Activated CD4-positive, alpha-beta T cell treated with anti-CD3 and anti-CD28 coated beads for 4 hours (primary cell): ENCODE data around the gene TSPEAR.
A peak's percentile ranks its signal among the peaks of the same experiment; 100 is the strongest.
"Not testable (repeated sequence)": the region's sequence is repeated elsewhere in the genome, so short reads cannot be mapped to it uniquely, and the experiment has no call there.

Experiments used
- DNase-seq, 2 donors: peaks; one replicate each; pipeline ENCODE4 v3.0.0-alpha.2; 2020

TSPEAR gene

GRCh38 chr21:44623575-44623974 is 87.8 kb downstream of the TSPEAR start:
- no peak for DNase-seq

- no peak for DNase-seq
Observed at GRCh38 chr21:44619886-44620285, 91.5 kb downstream of the TSPEAR start.

GRCh38 chr21:44618909-44619308 is 92.5 kb downstream of the TSPEAR start:
- peak; percentile 57 to 66 for DNase-seq

GRCh38 chr21:44618504-44618903 is 92.9 kb downstream of the TSPEAR start:
- no peak for DNase-seq

GRCh38 chr21:44617071-44617501 is 94.3 kb downstream of the TSPEAR start:
- DNase-seq = no peak

- no peak for DNase-seq
Observed at GRCh38 chr21:44616591-44616926, 94.8 kb downstream of the TSPEAR start.

- DNase-seq = no peak
Observed at GRCh38 chr21:44615911-44616590, 95.3 kb downstream of the TSPEAR start.

GRCh38 chr21:44615466-44615865 is 95.9 kb downstream of the TSPEAR start:
- DNase-seq = no peak

- no peak for DNase-seq
Observed at GRCh38 chr21:44614961-44615391, 96.4 kb downstream of the TSPEAR start.

- no peak for DNase-seq
Observed at GRCh38 chr21:44614161-44614631, 97.2 kb downstream of the TSPEAR start.

GRCh38 chr21:44613386-44614155 is 97.8 kb downstream of the TSPEAR start:
- DNase-seq = no peak

- no peak for DNase-seq
Observed at GRCh38 chr21:44612669-44613229, 98.6 kb downstream of the TSPEAR start.

- DNase-seq = no peak
Observed at GRCh38 chr21:44612029-44612486, 99.3 kb downstream of the TSPEAR start, which contains the start of gene KRTAP10-8. Gene KRTAP10-8, plus strand, starts transcription at chr21:44612079. Its CDS starts 22 bp downstream, at chr21:44612101.

GRCh38 chr21:44611551-44611950 is 99.8 kb downstream of the TSPEAR start:
- DNase-seq = no peak

- DNase-seq = not testable (repeated sequence)
Observed at GRCh38 chr21:44610157-44610843, 101.1 kb downstream of the TSPEAR start.

GRCh38 chr21:44609193-44609592 is 102.2 kb downstream of the TSPEAR start:
- DNase-seq = no peak

- no peak for DNase-seq
Observed at GRCh38 chr21:44606495-44606894, 104.9 kb downstream of the TSPEAR start.

- DNase-seq = no peak
Observed at GRCh38 chr21:44603911-44604310, 107.5 kb downstream of the TSPEAR start.

GRCh38 chr21:44603109-44603875 is 108.1 kb downstream of the TSPEAR start:
- DNase-seq = no peak

GRCh38 chr21:44602463-44602850 is 108.9 kb downstream of the TSPEAR start:
- DNase-seq = no peak

- DNase-seq = no peak
Observed at GRCh38 chr21:44601596-44602462, 109.5 kb downstream of the TSPEAR start.
